GM21390 (cell line): ENCODE data around the gene S100A12.

ENCODE experiments used
- ATAC-seq: cut with Tn5 transposase; IDR thresholded peaks from one replicate; pipeline ENCODE4 v1.9.1; 2021; ENCODE audit not compliant: unreplicated experiment

S100A12 gene

DNA sequence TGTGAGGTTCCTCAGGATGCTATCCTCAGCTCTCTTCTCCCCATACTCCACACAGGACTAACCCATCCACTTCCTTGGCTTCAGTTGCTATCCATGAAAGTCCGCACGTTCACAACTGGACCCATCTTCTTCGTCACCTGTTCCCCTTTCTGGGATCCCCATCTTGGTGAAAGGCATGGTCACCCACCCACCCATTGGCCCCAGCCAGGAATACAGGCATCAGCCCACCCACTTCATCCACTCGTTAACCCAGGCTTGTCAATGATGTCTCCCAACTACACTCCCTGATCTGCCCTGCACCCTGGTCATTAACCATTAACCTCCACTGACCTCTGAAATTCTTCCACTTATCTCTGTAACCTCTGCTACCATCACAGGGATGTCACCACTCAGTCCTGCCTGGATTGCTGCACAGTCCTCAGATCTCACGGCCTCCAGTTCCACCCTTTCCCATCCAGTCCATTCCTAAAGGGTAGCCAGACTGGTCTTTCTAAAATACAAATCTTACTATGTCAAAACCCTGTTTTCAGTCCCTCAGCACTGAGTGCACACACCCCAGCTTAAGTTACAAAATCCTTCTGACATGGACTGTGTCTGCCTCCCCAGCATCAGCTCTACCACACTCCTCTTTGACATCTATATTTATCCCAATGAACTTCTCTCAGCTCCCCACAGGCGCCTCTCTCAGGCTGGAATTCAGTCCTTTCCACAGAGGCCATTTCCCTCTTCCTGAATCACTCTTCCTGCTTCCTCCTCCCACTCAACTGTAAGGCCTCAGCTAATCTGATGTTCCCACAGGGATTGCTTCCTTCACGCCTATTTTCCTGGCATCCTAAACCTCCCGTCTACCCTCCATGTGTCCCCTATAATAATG, 37.2 kb downstream of the S100A12 start:
- no peak for ATAC-seq

DNA sequence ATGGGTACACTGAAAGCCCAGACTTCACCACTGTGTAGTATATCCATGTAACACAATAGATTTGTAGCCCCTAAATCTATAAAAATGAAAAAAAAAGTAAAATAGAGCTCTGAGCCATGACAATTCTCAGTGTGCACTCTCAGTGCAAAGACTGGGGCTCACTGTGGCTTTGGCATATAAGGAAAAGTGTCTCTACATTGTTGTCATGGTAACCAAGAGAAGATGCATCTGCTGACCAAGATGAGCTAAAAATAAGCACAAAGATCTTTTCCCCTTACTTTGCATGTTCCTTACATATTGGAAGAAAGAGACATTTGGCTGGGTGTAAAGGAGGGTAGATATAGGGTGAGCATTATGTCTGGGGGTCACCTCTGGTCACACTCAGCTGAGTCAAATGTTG, 38.8 kb downstream of the S100A12 start:
- no peak for ATAC-seq

DNA sequence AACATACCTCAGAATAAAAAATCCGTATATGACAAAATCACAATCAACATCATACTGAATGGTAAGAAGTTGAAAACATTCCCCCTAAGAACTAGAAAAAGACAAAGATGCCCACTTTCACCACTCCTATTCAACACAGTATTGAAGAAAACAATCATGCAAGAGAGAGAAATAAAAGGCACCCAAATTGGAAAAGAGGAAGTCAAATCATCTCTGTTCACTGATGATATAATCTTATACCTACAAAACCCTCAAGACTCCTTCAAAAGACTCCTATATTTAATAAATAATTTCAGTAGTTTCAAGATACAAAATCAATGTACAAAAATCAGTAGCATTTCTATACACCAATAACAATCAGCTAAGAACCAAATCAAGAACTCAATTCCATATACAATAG, 41.5 kb downstream of the S100A12 start:
- ATAC-seq = no peak

DNA sequence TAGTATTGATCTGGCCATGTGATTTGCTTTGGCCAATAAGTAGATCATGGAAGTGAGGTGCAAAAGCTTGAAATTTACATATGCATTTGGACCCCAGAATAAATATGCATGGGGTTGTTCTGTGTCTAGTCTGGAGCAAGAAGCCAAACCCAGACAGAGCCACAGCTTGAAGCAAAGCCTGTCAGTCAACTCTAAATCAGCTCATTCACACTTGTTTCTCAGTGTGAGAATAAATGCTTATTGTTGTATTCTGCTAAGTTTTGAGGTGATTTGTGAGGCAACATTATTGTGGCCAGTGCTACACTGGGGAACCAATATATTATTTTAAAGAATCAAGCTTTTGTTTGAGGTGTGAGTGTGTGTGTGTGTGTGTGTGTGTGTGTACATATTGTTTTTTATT, 50.5 kb downstream of the S100A12 start:
- ATAC-seq = no peak
